IPS-15b (cell line): Measurements from ENCODE around the gene COG2.
A peak's percentile ranks its signal among the peaks of the same experiment; 100 is the strongest.

Experiments
- H3K27me3 ChIP-seq: one replicate; pipeline ENCODE4 v1.6.1; 2013; ENCODE audit warnings: low read length; ENCODE audit not compliant: control insufficient read depth, insufficient read depth
- H3K36me3 ChIP-seq: one replicate; pipeline ENCODE4 v1.6.1; 2013; ENCODE audit warnings: low read length; ENCODE audit not compliant: control insufficient read depth, insufficient read depth
- H3K4me1 ChIP-seq: one replicate; pipeline ENCODE4 v1.6.1; 2013; ENCODE audit warnings: mild to moderate bottlenecking, low read length; ENCODE audit not compliant: control insufficient read depth, insufficient read depth
- H3K4me3 ChIP-seq: one replicate; pipeline ENCODE4 v1.5.1; 2013; ENCODE audit warnings: low read depth, low read length
- H3K9ac ChIP-seq: one replicate; pipeline ENCODE4 v1.6.1; 2013; ENCODE audit warnings: low read depth, mild to moderate bottlenecking, low read length
- H3K9me3 ChIP-seq: one replicate; pipeline ENCODE4 v1.6.1; 2013; ENCODE audit warnings: mild to moderate bottlenecking, low read length; ENCODE audit not compliant: control insufficient read depth, insufficient read depth

Gene COG2

DNA sequence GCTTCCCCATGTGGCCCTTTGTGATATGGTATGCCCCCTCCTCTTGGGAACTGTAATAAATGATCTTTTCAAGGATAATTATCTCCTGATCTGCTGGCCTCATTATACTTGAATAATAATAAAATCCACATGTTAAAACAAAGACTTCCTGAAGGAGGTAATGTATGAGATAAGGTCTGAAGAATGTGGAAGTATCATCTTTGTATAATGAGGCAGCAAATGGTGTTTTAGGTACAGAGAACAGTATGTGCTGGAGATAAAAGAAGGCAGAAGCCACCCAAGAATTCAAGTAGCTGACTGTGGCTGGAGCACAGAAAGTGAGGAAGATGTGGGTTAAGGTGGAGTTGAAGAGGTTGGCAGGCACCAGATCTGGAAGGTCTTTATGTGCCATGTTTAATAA is 12.8 kb upstream of the COG2 start:
- no peak overlapping the region for H3K4me3 ChIP-seq
- H3K27me3 ChIP-seq: no peaks in the 10 kb centered on the region
- H3K36me3 ChIP-seq: no peaks in the 10 kb centered on the region
- no peak overlapping the region for H3K9ac ChIP-seq
- no peaks in the 10 kb centered on the region for H3K4me1 ChIP-seq
- H3K9me3 ChIP-seq: no peaks in the 10 kb centered on the region

DNA sequence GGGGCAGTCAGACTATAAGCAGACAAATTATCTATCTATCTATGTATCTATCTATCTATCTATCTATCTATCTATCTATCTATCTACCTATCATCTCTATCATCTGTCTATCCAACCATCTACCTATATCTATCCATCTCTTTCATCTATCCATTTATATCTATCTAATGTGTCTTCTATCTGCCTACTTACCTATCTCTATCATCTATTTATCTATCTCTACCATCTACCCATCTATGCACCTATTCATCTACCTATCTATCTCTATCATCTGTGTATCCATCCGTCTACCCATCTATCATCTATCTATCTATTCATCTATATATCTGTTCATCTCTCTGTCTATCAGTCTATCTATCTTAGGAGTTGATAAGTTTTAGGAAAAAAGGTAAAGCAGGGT is 10.8 kb upstream of the COG2 start:
- Histone ChIP-seq H3K36me3 (no peaks in the 10 kb centered on the region), H3K4me1 (no peaks in the 10 kb centered on the region), H3K9ac (no peak overlapping the region), H3K4me3 (no peak overlapping the region), H3K27me3 (no peaks in the 10 kb centered on the region), H3K9me3 (no peaks in the 10 kb centered on the region)

DNA sequence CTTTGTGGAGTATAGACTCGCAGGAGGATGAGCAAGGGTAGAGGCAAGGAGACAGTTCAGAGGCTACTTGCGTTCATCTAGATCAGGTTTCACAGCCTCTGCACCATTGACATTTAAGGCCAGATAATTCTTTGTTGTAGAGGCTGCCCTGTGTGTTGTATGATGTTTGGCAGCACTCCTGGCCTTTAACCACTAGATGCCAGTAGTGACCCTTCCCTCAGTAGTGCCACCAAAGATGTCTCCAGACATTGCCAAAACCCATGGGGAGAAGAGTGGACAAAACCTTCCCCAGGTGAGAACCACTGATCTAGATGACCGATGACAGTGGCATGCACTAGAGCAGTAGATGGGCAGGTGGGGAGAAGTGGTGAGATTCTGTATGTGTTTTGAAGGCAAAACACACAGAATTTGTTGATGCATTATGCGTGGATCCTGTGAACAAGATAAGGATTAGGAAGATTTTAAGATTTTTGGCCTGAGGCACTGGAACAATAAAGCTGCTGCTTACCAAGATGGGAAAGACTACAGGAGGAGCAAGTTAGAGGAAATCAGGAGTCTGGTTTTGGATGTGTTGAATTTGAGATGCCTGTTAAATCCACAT is 9.9 kb upstream of the COG2 start:
- no peaks in the 10 kb centered on the region for H3K36me3 ChIP-seq
- H3K9ac ChIP-seq: no peak overlapping the region
- no peaks in the 10 kb centered on the region for H3K9me3 ChIP-seq
- H3K4me3 ChIP-seq: no peak overlapping the region
- H3K27me3 ChIP-seq: no peaks in the 10 kb centered on the region
- H3K4me1 ChIP-seq: no peaks in the 10 kb centered on the region

DNA sequence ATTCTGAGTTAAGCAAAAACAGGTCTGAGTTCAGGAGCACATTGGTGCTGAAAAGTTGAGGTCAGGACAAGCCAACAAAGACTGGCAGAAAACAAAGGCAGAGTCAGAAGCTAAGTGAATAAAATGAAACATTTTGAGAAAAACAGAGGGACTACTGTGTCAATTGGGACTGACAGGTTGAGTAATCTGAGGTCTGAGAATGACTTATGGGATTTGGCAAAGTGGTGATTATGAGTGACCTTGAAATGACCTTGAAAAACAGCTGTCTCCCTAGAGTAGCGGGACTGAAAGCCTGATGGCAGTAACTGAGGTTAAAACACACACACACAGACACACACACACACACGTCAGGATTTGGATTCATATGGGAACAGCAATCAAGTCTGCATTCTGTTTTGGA is 8.8 kb upstream of the COG2 start:
- H3K4me3 ChIP-seq: no peak overlapping the region
- H3K9ac ChIP-seq: no peak overlapping the region
- no peaks in the 10 kb centered on the region for H3K36me3 ChIP-seq
- H3K9me3 ChIP-seq: no peaks in the 10 kb centered on the region
- H3K4me1 ChIP-seq: no peaks in the 10 kb centered on the region
- no peaks in the 10 kb centered on the region for H3K27me3 ChIP-seq

DNA sequence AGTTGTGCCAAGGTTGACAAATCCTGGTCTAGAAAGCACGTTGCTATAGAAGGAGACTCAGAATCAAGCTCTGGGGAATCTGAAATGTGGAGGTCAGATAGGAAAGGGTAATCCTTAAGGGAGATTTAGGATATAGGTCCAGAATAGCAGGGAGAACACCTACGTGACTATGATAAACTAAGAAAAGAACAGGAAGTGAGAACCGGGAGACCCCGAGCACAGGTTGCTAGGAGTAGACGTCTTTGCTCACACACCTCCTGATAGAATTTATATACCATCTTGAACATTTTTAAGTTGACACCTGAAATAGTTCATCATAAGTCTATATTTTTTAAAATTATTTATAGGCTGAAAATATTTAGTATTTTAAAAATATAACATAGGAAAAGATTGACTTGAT is 7.9 kb upstream of the COG2 start:
- Histone ChIP-seq H3K9ac (no peak overlapping the region), H3K4me1 (no peaks in the 10 kb centered on the region), H3K9me3 (no peaks in the 10 kb centered on the region), H3K4me3 (no peak overlapping the region), H3K36me3 (no peaks in the 10 kb centered on the region), H3K27me3 (no peaks in the 10 kb centered on the region)

DNA sequence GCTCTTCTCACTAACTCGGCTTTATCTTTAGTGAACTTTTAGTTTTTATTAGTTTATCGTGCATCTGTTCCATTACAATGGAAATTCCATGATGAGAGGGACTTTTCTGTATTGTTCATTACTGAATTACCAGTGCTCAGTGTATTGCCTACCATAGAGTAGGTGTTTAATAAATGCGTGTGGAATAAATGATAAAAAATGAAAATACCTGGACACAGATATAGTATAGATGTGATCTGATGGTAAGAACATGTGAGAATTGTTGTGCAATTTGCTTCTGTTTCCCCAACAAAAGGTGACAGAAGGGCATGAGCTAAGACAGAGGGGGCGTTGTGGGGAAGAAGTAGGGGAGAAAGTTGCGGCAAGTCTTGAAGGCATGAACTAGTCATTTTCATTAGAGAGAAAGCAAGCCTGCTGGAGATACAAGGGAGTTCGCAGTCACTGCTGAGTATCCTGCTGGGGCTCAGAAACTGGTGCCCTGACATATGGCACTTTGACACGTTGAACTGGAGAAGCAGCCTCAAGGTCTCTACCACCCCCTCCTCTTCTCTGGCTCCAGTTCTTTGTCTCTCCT is 5.6 kb upstream of the COG2 start:
- H3K9ac ChIP-seq: no peak overlapping the region
- H3K36me3 ChIP-seq: no peaks in the 10 kb centered on the region
- no peaks in the 10 kb centered on the region for H3K9me3 ChIP-seq
- no peaks in the 10 kb centered on the region for H3K27me3 ChIP-seq
- no peak overlapping the region for H3K4me3 ChIP-seq
- no peaks in the 10 kb centered on the region for H3K4me1 ChIP-seq

DNA sequence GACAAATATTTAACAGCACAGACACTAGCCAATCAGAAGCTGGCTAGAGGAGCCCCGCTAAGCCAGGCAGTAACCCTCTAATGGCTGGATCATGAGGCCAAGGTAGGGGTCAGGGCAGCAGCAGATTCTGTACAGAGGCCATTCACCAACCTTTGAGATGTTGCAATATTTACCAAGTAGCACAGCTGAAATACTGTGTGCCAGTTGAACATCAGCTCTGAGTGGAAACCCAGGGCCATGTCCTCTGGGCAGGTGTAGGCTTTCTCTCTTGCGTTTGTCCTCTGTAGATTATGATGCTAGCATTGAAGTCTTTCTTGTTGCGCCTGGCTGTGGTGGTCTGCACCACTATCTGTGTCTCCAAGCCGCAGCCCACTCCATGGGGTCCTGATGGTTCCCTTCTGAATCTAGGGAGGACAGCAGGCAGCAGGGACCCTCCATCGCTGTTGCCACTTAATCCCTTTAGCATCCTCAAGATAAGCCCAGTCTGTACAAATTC is 2.5 kb upstream of the COG2 start:
- Histone ChIP-seq H3K9ac (no peak overlapping the region), H3K27me3 (no peaks in the 10 kb centered on the region), H3K4me3 (no peak overlapping the region), H3K36me3 (no peaks in the 10 kb centered on the region), H3K9me3 (no peaks in the 10 kb centered on the region), H3K4me1 (no peaks in the 10 kb centered on the region)

DNA sequence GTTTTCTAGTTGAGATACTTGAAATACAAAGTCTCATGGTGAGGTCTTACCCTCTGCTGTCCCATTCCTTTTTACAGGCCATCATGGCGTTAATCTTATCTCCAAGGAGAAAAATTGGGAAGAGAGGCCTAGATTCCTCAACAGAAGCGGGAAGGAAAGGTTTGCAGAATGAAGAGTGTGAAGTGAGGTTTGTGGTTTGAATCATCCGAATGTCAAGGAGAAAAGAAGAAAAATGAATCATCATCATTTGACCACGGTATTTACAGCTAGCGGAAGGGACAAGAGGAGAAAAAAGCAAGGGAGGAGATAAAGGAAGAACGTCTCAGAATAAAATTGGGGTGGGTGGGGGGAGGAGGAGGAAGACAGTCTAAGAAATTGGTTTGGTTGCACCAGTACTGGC is 935 bp upstream of the COG2 start:
- Histone ChIP-seq H3K36me3 (no peaks in the 10 kb centered on the region), H3K9me3 (no peaks in the 10 kb centered on the region), H3K4me1 (no peaks in the 10 kb centered on the region), H3K27me3 (no peaks in the 10 kb centered on the region), H3K9ac (no peak overlapping the region), H3K4me3 (peak overlapping the region; percentile 64)

DNA sequence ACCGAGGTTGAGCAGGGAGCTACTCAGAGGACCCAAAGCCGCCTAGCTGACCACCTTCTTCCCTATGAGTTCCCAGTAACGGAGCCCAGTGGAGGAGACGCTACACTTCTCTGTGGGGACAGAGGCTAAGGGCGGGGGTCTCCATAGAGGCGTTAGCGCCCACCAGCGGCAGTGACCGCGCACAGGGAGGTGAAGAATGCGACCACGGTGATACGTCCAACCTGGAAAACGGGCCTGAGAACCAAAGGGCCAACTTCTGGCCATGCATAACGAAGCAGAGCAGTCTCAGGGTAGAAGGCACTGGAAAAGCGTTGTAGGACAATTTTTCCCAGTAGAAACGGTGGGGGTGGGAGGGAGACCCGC is 400 bp upstream of the COG2 start:
- Histone ChIP-seq H3K4me3 (peak overlapping the region; percentile 64), H3K4me1 (no peaks in the 10 kb centered on the region), H3K9me3 (no peaks in the 10 kb centered on the region), H3K36me3 (no peaks in the 10 kb centered on the region), H3K9ac (peak overlapping the region; percentile 32), H3K27me3 (no peaks in the 10 kb centered on the region)

DNA sequence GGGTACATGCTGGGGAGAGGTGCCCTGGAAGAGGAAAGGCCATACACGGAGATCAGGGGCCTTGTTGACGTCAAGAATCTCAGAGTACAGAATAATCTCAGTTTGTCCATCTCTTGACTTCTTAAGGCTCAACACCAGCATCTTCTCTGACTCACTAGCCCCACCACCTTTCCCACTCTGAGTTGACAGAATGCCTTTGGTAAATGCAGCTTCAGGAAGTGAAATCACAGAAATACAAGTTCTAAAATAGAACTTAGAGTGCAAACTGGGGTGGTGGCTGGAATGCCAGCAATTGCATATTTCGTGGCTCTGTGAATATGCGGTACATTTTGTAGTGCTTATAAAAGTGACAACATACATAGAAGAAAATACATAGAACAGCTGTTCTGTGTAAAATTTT is 1.6 kb downstream of the COG2 start:
- Histone ChIP-seq H3K4me3 (no peak overlapping the region), H3K36me3 (no peaks in the 10 kb centered on the region), H3K9me3 (no peaks in the 10 kb centered on the region), H3K27me3 (no peaks in the 10 kb centered on the region), H3K4me1 (no peaks in the 10 kb centered on the region), H3K9ac (no peak overlapping the region)

DNA sequence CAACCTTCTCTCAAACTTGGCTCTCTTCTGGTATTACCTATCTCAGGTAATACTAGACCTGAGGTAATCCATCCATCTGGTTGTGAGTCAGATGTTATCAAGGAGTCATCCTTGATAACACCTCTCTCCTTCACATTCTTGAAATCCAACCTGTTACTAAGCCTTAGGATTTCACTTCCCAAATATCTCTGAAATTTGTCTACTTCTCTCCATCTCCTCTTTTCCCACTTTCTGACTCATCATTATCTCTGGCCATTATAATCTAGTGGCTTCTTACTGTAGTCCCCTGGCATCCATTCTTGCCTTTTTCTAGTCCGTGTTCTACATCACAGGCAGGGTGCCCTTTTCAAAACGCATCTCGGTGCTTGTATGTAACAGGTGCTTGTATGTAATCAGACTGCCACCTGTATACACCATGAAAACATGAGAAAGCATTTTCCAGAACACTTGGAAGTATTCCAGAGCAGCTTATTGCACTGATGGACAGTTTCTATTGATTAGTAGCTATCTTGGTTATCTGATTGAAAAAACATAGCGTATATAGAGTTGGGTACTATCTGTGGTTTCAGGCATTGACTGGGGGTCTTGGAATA is 4.5 kb downstream of the COG2 start:
- no peaks in the 10 kb centered on the region for H3K27me3 ChIP-seq
- H3K4me1 ChIP-seq: no peaks in the 10 kb centered on the region
- no peak overlapping the region for H3K4me3 ChIP-seq
- H3K9me3 ChIP-seq: no peaks in the 10 kb centered on the region
- no peak overlapping the region for H3K9ac ChIP-seq
- H3K36me3 ChIP-seq: no peaks in the 10 kb centered on the region

DNA sequence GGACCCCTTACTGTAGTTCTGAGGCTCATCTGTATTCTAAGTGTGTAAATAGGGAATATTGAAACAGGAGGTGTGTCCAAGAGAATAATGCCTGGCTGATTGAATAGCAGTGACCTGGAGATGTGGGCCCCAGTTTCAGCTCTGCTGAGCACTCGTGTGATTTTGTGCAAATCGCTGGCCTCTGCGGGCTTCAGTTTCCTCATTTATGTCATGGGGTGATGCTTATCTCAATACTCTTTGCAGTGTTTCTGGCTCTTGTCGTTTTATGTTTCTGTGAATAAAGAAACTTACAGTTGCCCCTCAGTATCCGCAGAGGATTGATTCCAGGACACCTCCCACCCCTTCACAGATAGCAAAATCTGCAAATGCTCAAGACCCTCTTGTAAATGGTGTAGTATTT is 5.0 kb downstream of the COG2 start:
- Histone ChIP-seq H3K4me1 (no peaks in the 10 kb centered on the region), H3K9me3 (no peaks in the 10 kb centered on the region), H3K9ac (no peak overlapping the region), H3K27me3 (no peaks in the 10 kb centered on the region), H3K36me3 (no peaks in the 10 kb centered on the region), H3K4me3 (no peak overlapping the region)
